Activated CD8-positive, alpha-beta memory T cell treated with anti-CD3 and anti-CD28 coated beads, Interleukin-2, amount 50 U/mL, for 48 hours (primary cell): ENCODE data around the gene ANKUB1.

Source experiments
- DNase-seq: peaks from one replicate; pipeline ENCODE4 v3.0.0-alpha.2; 2020

Gene ANKUB1

DNA sequence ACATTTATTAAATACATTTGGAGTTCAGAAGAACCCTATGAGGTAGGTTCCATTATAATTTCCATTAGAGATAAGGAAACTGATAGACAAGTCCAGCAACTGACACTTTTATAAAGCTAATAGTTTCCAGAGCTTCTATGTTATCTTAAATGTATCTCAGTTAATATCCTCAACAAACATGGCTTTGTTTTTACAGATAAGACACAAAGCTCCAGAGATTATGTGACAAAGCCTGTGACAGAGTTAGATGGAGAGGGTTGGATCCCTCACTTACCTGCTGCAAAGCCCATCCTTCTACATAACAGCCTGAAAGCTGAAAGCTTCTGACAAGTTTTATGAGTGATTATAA lies 39.6 kb downstream of the ANKUB1 start:
- no peak for DNase-seq

- peak; percentile 85 for DNase-seq
Observed at GRCh38 chr3:149752051-149752787, 40.1 kb downstream of the ANKUB1 start, which contains the start of gene COMMD2. COMMD2 (minus strand) TSS chr3:149752489; CDS start chr3:149752444, 45 bp downstream.

GRCh38 chr3:149751551-149751950 lies 40.8 kb downstream of the ANKUB1 start:
- no peak for DNase-seq

DNA sequence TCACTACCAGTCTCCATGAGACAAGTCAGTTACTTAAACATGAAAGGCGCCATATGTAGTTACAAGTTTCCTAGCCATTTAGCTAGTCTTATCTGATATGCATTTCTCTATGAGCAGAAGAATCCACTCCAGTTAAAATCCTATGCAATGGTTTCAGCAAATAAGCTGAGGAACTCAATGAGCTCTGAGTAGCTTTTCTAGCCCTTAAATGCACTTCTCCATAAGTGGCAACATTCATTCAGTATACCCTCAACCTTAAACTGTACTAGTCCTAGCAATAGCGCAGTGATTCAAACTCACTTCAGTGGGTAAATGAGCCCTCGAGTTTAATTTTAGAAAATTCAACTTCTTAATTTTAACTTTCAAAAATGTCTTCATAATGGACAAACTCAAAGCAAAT lies 47.7 kb downstream of the ANKUB1 start:
- no peak for DNase-seq

DNA sequence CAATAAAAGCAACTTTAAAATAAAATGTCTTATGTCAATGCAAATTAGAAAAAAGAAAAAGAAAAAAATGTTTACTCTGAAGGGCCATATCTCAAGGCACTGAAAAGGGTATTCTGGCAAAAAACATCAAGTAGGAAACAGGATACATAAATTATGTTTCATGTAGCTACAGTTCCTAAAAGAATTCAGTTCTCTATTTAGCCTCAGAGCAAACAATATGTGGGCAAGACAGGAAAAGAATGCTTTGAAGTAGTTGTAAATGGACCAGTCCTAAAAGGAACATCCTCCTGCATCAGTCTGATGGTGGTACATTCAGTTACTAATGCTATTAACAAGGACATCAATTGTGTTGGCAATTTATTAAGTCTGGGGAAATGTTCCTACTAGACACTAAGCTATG lies 48.2 kb downstream of the ANKUB1 start:
- no peak for DNase-seq

- no peak for DNase-seq
Observed at GRCh38 chr3:149739396-149739795, 53.0 kb downstream of the ANKUB1 start.

DNA sequence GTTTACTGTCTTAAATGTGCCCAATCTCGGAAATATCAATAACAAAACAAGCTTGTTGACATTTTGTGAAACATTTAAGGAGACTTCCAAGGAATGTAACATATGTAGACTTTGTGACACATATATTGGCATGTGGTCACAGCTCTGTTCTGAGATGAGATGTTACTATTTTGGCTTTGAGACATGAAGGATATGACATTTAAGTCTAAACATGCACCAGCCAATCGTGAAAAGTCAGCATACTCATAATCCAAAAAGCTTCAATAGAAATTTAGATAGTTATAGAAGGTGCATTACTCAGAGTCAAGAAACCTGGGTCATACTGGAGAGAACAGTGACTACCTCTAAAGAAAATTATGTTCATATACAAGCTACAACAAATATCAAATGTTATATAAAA lies 53.5 kb downstream of the ANKUB1 start:
- DNase-seq: no peak

- DNase-seq: no peak
Observed at GRCh38 chr3:149736953-149737205, 55.5 kb downstream of the ANKUB1 start.

DNA sequence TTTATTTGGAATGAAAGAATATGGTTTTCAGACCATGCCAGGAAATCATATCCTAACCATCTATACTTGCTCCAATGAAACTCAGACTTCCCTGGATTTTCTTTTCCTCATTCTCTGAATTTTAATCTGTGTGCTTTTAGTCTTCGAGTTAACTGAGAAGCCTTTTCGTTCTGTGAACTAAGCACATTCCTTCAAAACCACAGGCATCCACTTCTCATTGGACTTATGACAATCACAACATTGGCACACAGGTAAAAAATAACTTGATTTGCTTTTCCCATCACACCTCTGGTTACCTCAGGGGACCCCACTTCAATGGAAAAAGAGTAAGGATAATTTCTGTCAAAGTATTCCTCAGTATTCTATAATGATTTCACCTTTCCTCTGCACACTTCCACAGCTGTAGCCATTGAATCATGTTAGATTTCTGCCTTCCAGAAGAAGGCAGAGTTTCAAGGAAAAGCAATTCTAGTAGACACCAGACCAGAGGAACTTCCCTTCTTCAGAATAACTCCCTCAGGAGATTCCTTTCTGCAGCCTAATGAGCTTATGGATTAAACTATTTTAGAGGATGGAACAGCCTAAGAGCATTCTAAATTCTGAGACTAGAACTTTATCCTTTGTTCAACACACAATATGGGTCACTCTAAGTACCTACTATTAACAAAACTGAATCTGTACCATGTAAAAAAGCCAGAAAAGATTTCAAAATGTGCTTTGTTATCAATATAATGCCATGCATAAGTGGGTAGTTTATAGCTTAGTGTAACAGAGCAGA lies 56.0 kb downstream of the ANKUB1 start:
- no peak for DNase-seq

GRCh38 chr3:149732234-149732633 lies 60.1 kb downstream of the ANKUB1 start:
- DNase-seq: no peak

DNA sequence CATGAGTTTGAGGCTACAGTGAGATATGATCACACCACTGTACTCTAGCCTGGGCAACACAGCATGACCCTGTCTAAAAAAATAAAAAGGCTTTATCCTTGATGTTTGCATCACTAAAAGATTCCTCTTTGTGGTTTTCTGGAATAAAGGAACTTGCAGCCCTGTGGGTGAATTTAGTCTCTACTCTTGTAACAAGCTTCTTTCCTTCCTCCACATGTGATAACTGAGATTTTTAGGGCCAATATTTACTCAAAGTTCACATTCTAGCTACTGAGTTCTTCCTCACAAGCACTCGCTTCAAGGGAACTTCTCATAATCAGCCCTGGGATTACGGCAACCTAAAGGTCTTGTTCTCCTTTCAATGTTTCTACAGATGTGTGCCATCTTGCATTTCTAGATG lies 64.7 kb downstream of the ANKUB1 start:
- DNase-seq: no peak

DNA sequence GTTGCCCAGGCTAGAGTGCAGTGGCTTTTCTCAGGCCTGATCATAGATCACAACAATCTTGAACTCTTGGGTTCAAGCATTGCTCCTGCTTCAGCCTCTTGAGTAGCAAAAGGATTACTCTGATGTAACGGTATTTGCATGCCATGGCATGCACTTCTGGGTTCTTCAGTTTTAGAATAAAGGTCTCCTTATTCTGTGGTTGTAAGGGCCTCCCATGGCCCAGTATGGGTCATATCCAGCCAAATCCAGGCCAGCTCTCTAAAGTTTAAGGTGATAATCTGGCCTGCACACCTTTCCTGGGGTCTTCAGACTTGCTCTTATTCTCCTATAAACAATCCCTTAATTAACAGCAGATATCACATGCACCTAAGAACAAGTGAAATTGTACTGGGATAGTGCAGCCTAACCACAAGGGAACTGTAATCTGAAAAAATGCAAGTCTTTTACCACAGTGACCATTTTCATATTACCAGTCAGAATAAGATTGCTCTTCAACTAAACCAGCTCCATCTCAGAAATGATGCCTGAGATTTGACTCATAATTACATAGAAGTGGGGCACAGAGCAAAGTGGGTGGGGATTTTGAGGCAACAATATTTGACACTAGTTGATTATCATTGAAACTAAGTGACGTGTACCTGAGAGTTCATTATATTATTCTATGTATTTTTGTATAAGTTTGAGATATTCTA lies 65.5 kb downstream of the ANKUB1 start:
- DNase-seq: no peak

GRCh38 chr3:149723781-149724180 lies 68.6 kb downstream of the ANKUB1 start:
- DNase-seq: no peak

GRCh38 chr3:149720918-149721317 lies 71.4 kb downstream of the ANKUB1 start:
- no peak for DNase-seq

DNA sequence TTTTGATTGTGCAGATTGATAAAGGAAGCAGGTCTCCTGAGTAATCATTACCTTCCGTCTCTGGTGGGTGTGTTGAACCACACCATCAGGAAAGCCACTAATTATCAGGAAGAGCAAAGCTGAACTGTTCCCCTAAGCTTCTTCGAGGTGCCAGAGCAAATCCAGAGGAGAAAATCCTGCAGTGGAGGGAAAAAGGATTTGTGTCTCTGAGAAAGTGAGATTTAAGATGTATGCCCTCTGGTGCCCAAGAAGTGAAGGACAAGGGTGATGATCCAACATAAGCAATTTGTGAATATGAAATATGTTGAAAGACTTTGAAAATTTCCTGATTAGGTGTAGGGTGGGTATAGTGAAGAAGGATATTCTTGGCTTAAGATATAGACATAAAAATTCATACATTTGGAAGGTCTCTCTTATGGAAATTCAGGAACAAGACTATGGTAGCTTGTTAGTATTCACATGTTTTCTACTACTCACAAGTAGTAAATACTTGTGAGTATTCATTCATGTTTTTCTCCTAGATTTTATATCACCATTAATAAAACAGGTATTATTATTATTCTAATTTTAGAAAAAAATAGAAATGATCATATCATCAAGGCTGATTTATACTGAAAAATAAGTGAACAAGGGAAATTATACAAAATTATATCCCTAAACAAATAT lies 74.8 kb downstream of the ANKUB1 start:
- no peak for DNase-seq

GRCh38 chr3:149716984-149717383 lies 75.4 kb downstream of the ANKUB1 start:
- DNase-seq: no peak

- no peak for DNase-seq
Observed at GRCh38 chr3:149715247-149715646, 77.1 kb downstream of the ANKUB1 start.

- DNase-seq: no peak
Observed at GRCh38 chr3:149713730-149714654, 78.4 kb downstream of the ANKUB1 start.
